TTC549 (cell line): ENCODE data around the gene EPM2A.
"Not testable (repeated sequence)": the region's sequence is repeated elsewhere in the genome, so short reads cannot be mapped to it uniquely, and the experiment has no call there.

Experiments used
- FAIRE-seq: peaks from 2 replicates; lab custom pipeline; 2012; peaks lifted over from hg19 to GRCh38; lab: Jason Lieb, UNC

Gene EPM2A

DNA sequence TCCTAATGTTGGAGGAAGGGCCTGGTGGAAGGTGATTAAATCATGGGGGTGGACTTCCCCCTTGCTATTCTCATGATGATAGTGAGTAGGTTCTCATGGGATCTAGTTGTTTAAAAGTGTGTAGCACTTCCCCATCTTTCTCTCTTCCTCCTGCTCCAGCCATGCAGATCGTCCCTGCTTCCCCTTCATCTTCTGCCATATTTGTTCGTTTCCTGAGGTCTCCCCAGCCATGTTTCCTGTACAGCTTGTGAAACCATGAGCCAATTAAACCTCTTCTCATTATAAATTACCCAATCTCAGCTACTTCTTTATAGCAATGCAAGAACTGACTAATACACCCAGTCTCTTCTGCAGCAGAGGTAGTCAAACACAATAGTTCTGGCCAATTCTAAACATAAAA is 5.4 kb downstream of the EPM2A start:
- no peak for FAIRE-seq

DNA sequence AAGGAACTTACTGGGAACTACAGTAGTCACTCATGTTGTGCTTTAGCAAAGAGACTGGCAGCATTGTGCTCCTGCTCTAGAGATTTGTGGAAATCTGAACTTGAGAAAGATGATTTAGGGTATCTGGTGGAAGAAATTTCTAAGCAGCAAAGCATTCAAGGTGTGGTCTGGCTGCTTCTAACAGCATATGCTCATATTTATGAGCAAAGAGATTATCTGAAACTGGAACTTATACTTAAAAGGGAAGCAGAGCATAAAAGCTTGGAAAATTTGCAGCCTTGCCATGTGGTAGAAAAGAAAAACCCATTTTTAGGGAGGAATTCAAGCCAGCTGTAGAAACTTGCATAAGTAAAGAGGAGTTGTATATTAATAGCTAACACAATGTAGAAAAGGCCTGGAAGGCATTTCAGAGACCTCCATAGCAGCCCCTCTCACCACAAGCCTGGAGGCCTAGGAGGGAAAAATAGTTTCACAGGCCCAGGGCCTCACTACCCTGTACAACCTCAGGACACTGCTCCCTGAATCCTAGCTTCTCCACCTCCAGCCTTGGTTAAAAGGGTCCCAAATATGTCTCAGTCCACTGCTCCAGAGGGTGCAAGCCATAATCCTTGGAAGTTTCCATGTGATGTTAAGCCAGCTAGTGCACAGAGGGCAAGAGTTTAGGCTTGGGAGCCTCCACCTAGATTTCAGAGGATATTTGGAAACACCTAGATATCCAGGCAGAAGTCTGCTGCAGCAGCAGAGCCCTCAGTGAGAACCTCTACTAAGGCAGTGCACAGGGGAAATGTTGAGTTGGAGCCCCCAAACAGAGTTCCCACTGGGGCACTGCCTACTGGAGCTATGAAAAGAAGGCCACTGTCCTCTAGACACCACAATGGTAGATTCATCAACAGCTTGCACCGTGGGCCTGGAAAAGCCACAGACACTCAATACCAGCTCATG is 6.6 kb downstream of the EPM2A start:
- FAIRE-seq, result no peak

DNA sequence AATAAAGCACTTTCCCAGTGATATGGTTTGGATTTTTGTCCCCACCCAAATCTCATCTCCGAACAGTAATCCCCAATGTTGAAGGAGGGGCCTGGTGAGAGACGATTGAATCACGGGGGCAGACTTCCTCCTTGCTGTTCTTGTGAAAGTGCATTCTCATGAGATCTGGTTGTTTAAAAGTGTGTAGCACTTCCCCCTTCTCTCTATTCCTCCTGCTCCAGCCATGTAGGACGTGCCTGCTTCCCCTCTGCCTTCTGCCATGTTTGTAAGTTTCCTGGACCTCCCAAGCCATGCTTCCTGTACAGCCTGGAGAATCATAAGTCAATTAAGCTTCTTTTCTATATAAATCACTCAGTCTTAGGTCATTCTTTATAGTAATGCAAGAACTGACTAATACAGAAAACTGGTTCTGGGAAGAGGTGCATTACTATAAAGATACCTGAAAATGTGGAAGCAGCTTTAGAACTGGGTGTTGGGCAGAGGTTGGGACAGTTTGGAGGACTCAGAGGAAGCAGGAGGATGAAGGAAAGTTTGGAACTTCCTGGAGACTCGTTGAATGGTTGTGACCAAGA is 7.4 kb downstream of the EPM2A start:
- no peak for FAIRE-seq

DNA sequence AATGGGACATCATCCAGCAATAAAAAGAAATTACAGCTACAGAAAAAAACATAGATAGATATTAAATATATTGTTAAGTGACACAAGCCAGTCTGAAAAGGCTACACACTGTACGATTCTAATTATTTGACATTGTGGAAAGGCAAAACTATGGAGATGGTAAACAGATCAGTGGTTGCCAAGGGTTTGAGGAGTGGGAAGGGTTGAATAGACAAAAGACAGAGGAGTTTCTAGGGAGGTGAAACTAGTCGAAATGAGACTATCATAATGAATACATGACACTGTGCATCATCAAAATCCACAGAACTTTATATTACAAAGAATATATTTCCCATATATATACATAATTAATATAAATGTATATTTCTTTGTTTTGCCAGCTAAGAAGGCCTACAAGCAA is 9.8 kb downstream of the EPM2A start:
- FAIRE-seq, result no peak

DNA sequence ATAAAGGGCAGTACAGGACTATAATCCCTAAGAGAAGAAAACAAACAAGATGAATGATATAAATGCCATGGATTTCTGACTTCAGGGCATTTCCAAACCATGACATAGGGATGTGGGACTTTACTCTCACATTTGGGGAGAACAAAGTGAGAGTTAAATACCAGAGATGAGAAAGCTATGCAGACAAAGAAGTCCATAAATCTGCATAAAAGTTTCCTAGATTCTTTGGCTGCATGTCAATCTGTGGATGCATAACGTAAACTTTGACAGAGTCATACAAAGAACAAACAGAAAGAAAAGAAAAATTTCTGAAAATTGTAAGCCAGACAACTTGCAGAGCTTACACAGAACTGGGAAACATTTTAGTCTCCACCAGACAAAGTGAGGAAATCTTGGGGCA is 11.7 kb downstream of the EPM2A start:
- FAIRE-seq, result no peak

DNA sequence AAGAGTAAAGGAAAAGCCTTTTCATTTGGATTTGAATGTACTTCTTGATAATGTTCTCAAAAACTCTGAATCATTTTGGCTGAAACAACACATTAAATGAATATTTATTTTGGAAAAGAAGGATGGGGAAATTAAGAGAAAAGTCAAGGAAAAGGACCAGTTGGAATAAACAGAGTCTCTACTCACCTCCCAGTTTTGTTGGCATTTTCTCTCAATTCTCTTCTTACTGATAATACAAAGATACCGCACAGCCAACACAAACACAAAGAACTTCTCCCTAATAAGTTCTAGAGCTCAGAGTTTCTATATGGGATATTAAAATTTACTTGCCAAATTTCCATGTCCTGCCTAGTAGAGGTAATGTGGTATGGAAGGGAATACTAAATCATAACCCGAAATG is 13.1 kb downstream of the EPM2A start:
- no peak for FAIRE-seq

DNA sequence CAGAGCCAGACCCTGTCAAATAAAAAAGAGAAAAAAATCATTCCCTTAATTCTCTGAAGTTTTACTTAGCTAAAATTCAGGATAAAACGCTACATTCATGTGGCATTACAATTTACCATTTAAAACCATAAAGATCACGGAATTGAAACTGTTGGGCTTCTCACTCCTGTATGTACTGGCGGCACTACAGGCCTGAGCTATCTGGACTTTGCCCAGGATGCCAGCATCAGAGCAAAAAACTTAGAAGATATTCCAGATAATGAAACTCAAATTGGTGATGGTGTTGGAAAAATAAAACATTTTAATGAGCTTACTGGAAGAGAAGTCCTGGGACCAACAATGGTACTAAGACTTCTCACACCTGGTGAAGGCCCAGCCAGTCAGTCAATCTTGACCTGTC is 14.2 kb downstream of the EPM2A start:
- no peak for FAIRE-seq

DNA sequence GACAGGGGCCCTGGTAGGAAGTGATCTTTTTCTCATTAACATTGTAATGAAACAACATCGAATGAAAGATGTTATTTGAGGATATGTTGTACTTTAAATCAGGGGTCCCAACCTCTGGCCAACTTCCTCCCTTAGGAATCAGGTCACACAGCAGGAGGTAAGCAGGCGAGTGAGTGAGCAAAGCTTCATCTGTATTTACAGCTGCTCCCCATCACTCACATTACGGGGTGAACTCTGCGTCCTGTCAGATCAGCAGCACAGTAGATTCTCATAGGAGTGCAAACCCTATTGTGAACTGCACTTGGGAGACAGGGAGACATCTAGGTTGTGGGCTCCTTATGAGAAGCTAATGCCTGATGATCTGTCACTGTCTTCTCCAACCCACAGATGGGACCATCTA is 19.9 kb downstream of the EPM2A start:
- FAIRE-seq, result no peak

DNA sequence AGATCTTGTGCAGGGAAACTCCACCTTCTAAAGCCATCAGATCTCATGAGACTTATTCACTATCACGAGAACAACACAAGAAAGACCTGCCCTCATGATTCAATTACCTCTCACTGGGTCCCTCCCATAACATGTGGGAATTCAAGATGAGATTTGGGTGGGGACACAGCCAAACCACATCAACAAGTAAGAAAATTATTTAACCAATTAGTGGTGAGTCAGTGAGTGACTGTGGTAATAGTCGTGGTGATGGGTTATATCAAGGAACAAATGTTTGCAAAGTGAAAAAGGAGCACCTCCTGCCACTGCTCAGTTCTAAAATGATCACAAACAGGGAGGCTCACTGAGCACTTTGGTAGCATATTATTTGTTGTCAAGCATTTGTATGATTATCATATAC is 20.6 kb downstream of the EPM2A start:
- no peak for FAIRE-seq

DNA sequence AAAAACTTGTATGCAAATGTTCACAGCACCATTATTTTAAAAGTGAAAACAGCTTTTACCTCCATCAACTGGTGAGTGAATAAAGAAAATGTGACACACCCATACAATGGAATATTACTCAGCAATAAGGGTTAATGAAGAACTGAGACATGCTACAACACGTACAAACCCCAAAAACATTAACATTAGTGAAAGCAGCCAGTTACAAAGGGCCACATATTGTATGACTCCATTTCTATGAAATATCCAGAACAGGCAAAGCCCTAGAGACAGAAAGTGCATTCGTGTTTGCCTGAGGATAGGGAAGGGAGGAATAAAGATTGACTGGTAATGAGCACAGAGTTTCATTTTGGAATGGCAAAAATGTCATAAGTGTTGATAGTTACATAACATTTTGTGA is 21.5 kb downstream of the EPM2A start:
- FAIRE-seq, result no peak

DNA sequence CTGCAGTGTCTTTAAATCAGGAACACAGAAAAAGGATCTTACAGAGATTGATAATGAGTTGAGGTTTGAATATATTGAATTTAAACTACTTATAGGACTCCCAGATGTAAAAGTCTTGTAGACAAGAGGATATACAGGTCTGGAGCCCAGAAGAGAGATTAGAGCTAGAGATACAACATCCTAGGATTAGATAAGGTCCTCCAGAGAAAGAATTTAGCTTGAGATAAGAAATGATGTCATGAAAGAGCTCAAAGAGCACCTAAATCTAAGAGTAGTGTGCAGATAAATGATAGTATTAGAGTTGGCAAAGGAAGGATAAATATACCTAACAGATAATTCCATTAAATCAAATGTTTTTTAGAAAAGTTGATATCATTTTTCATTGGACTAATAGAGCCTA is 23.9 kb downstream of the EPM2A start:
- FAIRE-seq, result no peak

DNA sequence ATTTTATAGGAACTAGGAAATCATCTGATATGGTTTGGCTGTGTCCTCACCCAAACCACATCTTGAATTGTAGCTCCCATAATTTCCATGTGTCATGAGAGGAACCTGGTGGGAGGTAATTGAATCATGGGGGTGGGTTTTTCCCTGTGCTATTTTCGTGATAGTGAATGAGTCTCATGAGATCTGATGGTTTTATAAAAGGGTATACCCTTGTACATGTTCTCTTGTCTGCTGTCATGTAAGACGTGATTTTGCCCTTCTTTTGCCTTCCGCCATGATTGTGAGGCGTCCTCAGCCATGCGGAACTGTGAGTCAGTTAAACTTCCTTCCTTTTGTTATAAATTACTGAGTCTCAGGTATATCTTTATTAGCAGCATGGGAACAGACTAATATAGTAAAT is 27.9 kb downstream of the EPM2A start:
- no peak for FAIRE-seq

DNA sequence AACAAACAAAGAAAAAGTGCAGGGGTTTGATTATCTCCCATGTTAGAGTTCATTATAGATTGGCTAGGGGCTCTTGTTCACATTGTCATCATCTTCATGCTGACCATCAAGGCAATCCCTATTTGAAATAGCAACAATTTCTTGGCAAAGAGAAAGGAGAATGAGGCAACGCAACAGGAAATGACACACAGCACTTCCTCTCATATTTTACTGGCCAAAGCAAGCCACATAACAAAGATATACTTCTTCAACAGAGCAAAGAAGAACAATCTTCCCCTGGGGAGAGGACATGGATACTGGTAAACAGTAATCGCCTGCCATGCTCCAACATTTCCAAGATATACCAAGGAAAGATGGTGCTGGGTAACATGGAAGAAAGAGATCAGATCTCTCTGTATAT is 29.8 kb downstream of the EPM2A start:
- no peak for FAIRE-seq

DNA sequence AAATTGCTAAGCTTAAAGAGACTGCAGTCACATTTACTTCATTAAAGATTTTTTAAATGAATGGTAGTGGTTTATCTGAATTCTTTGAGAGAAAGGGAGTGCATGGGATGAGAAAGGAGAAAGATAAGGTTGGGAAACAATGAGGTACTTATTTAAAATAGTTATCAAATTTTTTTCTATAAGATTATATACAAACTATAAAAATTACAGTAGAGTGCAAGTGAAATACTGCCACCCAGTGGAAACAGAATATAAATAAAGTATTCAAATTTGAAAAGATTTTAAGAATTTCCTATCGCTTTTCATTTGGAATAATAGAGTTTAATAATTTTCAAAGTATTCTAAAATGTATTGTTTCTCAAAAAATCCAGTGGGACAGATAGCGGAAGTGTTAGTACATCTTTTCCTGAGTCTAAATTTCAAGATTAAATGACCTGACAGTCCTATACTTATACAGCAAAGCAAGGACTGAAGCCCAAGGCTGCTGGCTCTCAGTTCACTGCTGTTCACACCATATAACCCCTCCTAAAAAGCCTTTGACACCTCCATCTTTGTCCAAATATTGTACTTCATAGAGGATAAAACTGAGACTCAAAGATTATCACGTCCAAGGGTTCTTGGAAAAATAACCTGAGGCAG is 31.1 kb downstream of the EPM2A start:
- peak; percentile 87 for FAIRE-seq

DNA sequence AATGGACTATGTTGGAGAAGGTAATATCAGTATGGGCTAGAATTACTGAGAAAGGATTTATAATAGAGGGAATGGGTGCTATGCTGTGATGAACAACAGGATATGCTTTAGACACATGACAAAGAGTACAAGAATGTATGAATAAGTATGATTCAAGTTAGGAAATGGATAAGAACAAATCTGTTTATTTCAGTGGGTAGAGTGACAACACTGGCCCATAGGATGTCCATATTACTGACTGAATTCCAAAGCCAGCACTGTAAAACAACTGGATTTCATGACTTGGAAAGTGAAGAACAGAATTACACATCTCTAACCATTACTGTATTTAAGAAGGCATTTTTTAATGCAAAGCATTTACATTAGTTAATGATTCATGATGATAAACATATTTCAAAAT is 35.9 kb downstream of the EPM2A start:
- no peak for FAIRE-seq

DNA sequence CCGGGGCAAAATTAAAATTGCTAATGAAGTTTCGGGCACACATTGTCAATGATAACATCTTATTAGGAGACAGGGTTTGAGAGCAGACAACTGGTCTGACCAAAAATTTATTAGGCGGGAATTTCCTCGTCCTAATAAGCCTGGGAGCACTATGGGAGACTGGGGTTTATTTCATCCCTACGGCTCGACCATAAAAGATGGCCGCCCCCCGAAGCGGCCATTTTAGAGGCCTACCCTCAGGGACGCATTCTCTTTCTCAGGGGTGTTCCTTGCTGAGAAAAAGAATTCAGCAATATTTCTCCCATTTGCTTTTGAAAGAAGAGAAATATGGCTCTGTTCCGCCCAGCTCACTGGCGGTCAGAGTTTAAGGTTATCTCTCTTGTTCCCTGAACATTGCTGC is 37.9 kb downstream of the EPM2A start:
- FAIRE-seq, result not testable (repeated sequence)

DNA sequence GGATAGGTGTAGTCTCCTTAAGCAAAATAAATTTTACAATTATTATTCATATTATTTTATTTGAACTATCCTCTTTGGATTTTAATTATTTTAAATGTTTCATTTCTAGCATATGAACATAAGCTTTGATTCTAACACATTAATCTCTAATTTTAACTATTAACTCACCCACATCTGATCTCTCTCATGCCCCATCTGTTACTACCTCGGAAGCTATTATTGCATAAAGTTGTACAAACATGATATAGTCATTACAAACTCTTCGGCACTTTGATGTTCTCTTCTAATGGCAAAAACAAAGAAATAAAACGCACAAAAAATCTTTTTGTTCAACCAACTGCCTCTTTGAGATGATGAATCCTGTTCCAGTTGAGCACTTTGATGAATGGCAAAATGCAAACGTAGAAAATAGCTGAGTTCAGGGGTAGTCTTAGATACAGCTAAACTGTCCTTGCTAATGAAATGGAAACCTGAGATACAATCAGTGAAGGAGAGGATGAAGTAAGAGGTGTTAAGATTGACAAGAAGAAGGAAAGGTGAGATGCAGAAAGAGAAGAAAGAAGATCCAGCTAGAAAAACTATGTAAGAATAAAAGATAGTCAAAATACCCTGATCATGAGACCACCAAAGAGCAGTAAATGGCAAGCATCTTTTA is 41.1 kb downstream of the EPM2A start:
- no peak for FAIRE-seq

DNA sequence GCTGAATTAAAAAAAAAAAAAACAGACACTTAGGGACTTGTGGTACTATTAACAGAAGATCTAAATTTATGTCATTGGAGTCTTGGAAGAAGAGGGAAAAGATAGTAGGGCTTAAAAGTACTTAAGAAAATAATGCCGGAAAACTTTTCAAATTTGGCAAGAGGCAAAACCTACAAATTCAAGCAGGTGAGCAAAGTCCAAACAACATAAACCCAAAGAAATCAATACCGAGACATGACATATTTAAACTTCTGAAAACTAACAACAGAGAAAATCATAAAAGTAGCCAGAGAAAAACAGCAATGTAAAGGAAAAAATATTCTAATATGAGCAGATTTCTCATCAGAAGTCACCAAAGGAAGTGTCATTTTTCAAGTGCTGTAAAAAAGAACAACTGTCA is 44.4 kb downstream of the EPM2A start:
- no peak for FAIRE-seq

DNA sequence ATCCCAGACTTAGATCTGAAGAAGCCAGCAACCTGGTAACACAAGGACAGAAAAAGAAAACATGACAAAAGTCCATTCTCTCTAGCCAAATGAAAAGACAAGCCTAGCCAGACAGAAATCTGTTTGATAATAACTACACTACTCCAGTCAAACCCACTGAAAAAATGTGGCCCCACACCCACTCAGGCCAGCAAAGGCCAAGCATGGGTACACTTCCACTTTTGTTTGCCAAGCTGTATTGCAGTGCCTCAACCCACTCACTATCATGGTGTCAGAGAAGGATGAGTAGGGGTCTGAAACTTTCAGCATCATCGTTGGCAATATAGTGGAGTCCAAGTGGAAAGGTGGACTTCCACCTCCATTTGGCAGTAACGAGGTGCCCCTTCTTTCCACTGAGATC is 45.8 kb downstream of the EPM2A start:
- FAIRE-seq, result no peak

DNA sequence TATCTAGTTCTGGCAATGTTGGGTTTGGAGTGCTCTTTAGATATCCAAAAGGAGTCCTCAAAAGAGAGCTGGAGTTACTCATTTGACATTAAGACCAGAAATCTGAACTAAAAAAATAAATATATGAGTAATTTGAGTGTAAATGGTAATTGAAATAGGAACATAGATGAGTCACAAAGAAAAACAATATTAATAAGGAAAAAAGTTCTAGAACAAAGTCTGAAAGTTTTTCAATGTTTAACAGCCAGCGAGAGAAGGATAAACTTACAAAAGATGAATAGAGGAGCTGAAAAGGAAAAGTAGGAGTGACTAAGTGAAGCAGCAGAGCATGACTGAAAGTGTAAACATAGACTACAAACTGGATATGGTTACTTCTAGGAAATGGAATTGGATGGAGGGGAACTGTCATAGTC is 46.8 kb downstream of the EPM2A start:
- FAIRE-seq, result no peak

DNA sequence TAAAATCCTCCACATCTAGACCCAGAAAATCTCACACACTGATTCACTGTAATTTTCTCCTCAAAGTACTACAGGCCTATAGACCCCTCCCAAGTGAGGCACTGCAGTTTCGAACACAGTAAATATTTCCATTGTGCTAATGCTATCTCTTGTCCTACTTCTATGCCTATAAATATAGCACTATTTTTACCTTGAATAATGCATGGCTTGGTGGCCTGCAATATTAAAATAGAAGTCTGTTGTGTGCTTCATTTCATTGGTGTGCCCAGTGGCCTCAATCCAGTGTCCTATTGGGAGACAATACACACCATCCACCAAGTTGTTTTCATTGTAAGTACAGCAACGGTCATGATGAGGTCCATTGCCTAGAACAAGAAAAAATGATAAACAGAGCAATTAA is 49.4 kb downstream of the EPM2A start:
- FAIRE-seq, result no peak

DNA sequence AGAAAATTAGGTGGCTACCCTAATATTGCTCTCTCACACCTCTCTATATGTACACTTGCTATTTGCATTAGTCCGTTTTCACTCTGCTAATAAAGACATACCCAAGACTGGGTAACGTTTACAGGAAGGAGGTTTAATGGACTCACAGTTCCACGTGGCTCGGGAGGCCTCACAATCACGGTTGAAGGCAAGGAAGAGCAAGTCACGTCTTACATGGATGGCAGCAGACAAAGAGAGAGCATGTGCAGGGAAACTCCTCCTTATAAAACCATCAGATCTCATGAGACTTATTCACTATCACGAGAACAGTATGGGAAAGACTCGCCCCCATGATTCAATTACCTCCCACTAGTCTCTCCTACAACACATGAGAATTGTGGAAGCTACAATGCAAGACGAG is 53.4 kb downstream of the EPM2A start:
- FAIRE-seq, result no peak

DNA sequence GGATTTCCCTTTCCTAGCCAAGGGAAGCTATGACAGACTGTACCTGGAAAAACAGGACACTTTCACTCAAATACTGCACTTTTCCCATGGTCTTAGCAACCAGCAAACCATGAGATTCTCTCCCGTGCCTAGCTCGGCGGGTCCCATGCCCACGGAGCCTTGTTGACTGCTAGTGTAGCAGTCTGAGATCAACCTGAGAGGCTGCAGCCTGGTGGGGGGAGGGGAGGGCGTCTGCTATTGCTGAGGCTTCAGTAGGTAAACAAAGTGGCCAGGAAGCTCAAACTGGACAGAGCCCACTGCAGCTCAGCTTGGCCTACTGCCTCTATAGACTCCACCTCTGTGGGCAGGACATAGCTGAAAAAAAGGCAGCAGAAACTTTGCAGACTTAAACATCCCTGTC is 61.8 kb downstream of the EPM2A start:
- FAIRE-seq, result no peak
